ELF-1 (cell line): ENCODE data around the gene DPY30.
A peak's percentile ranks its signal among the peaks of the same experiment; 100 is the strongest.

Source experiments
- DNase-seq: peaks from one replicate; pipeline ENCODE4 v3.0.0-alpha.2; 2016; ENCODE audit warnings: low read depth, low spot score

DPY30 gene

DNA sequence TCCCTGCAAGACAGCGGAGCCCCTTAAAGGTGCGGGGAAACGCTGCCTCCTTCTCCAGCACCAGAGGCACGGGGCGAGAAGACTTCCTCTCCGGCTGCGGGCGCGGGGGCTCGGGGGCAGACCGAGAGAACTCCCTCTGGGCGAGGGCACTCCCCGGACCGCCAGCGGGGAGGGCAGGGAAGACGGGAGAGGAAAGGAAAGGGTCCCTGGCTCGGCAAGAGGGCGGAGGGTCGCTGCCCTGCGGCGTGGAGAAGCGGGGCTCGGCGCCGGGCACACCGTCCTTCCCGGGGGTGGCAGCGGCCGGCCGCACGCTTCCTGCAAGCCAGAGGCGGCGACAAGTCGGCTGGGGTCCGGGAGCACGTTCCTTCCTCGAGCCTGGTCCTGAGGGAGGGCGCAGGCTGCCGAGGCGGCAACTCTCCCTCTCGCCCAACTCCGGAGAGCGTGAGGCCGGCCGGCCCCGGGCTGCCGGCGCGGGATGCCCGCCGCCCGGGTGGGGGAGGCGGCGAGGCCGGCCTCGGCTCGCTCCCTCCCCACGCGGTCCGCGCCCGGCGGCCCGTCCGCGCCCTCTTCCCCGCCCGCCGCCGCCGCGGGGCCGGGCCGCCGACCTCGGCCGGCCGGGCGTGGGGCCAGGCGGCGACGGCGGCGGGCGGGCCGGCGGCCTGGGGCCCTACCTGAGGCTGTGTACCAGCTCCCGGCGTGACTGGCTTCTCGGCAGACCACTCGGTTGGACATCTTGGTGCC lies 29.9 kb downstream of the DPY30 start:
- DNase-seq = peak; percentile 30

DNA sequence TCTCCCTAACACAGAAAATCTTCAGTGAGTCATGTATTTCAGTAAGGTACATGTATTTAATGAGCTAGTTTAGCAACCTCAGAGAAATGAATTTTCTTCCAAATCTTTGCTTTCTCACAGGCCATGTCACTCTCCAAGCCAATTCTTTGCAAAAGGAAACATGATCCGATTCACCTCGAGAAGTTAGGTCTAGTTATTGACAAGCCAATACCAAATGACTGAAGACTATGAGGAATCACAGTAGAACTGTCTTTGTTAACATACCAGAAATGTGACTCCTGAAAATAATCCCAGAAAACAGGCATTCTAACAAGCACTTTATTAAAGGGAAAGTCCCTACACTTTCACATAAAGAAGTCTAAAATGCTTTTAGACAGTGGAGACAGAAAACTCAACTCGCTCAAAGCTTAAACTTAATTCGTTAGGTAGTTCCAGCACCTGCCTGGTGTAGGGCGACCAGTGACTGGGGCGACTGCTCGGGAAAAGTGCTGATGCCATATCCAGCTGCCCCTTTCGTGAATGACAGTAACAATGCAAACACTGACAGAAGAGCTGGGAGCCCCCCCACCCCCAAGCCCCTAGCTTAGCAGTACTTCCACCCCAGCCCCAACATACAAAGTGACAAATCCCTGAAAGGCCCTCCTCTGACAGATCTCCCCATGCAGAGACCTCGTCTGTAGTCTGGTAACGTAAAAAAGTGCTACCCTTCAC lies 30.6 kb downstream of the DPY30 start:
- DNase-seq = peak; percentile 15

DNA sequence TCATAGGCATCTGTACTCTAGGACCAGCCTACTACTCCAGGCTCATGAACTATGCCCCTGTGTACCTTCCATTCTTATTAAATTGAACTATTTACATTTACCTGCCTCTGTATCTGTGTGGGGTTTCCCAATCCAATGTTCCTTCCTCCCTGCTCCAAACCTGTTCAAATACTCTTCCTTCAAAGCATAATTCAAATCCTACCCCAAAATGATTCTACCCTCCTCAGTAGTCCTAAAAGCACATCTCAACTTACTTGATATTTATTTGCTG lies 32.5 kb downstream of the DPY30 start:
- DNase-seq = no peak

DNA sequence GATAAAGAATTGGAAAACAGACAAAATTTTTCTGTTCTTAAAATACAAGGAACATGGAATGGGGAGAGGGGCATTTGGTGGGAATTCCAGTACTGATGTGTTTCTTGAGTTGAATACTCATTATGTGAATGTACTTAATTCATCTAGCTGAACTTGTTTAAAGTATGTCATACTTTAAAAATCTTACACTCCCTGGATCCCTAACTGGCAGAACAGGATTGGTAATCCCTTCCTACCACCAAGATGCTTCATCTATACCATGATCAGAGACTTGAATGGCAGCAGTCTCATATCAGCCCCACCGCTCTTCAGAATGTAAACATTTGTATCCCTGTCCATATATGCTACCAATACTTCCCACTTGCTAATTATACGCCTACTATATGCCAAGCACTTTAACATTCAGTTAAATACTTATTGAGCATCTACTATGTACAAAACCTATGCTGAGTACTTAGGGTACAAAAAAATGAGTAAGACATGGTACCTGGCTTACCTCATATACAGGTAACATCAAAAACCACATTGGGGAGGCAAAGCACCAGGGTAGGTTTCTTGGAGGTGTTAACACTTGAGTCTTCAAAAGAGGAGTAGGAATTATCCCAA lies 34.1 kb downstream of the DPY30 start:
- no peak for DNase-seq

DNA sequence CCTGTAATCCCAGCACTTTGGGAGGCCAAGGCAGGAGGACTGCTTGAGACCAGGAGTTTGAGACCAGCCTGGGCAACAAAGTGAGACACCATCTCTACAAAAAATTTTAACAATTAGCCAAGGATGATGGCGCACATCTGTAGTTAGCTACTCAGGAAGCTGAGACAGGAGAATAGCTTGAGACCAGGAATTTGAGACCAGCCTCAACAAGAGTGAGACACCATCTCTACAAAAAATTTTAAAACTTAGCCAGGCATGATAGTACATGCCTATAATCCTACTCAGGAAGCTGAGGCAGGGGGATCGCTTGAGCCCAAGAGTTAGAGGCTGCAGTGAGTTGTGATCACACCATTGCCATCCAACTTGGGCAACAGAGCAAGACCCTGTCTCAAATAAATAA lies 35.8 kb downstream of the DPY30 start:
- DNase-seq = no peak

DNA sequence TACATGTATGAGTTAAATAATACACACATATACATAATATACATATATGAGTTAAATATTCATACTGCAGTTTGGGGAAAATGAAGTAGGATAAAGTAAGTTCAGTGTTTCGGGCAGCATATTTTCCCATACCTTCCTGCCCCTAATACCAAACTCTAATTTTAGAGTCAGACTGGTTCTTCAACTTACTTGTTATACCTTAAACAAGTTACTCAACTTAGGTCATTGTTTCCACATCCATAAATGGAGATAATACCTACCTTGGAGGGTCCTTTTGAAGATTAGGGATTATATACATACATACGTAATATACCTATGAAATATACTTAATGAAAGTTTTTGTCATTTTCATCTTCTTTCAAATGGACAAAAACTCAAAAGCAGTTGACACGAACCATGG lies 37.2 kb downstream of the DPY30 start:
- DNase-seq = no peak

DNA sequence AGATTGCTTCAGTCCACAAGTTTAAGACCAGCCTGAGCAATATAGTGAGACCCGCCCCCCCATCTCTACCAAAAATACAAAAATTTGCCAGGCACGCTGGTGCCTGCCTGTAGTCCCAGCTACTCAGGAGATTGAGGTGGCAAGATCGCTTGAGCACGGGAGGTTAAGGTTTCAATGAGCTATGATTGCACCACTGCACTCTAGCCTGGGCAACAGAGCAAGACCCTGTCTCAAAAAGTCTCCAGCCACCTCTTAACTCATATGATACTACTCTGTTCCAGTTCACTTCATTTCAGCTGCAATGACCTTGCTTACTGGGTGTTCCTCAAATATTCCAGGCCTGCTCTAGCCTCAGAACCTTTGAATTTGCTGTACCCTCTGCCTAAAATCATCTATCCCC lies 40.2 kb downstream of the DPY30 start:
- no peak for DNase-seq

DNA sequence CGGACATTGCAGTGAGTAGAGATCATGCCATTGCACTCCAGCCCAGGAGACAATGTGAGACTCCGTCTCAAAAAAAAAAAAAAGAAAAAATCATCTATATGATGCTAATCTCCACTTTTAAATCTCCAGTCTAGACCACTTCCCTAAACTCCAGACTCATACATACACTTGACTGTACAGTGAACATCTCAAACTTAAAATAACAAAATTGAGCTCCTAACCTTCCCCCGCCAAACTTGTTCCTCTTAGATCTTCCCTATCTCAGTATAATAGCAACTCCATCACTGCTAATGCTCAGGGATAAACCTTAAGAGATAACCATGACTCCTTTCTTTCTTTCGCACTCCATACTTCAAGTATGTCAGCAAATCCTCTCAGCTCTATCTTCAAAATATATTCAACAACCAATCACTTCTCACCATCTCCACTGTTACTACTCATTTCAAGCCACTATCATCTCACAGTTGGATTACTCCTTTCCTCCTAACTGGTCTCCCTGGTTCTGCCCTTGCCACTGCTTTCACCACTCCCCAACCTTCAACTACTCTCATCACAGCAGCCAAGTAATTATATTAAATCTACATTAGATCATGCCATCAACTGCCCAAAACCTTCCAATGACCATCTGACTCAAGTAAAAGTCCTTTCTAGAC lies 40.7 kb downstream of the DPY30 start:
- DNase-seq = no peak

DNA sequence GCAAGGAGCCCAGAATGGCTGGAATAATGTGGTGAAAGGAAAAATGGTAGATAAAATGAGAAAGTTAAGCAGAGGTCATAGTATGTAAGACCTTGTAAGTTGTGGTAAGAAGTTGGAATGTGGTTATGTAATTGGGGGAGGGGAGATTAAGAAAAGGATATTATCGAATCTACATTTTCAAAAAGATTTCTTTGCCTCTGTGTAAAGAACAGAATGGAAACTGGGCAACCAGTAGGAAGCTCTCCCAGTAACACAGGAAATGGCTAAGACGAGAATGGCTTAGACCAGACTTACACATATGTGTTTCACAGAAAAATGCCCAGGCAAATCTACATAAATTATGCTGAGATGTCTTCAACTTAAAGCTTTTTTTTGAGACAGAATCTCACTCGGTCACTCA lies 42.0 kb downstream of the DPY30 start:
- no peak for DNase-seq

DNA sequence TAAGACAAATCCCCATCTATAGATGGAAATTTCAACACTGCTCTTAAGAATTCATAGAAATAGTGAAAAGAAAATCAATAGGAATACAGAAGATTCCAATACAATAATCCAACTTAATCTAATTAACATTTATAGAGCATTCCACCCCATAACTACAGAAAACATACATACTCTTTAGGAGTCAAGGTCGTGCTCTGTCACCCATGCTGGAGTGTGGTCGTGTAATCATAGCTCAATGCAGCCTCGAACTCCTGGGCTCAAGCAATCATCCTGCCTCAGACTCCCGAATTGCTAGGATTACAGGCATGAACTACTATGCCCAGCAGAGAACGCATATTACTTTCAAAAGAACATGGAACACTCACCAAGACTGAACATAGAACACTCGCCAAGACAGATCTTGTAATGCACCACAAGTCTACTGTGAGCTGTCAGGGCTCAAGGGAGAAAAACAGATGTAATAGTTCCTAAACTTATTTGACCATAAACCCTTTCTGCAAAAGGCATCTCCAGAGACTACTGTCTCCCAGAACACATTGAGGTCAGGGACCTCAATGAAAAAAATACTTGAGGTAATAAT lies 42.9 kb downstream of the DPY30 start:
- DNase-seq = no peak

DNA sequence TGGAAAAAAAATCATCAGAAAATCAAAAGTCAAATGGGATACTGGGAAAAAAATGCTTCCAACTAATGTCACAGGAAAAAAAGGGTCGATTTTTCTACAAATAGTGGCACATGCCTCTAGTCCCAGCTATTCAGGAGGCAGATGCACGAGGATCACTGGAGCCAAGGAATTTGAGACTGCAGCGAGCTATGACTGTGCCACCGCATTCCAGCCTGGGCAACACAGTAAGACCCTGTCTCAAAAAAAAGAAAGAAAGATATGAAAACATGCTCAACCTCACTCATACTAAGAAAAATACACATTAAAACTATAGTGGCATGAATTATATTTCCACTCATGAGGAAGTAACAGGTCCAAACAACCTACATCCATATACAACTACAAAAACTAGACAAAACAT lies 46.7 kb downstream of the DPY30 start:
- no peak for DNase-seq

DNA sequence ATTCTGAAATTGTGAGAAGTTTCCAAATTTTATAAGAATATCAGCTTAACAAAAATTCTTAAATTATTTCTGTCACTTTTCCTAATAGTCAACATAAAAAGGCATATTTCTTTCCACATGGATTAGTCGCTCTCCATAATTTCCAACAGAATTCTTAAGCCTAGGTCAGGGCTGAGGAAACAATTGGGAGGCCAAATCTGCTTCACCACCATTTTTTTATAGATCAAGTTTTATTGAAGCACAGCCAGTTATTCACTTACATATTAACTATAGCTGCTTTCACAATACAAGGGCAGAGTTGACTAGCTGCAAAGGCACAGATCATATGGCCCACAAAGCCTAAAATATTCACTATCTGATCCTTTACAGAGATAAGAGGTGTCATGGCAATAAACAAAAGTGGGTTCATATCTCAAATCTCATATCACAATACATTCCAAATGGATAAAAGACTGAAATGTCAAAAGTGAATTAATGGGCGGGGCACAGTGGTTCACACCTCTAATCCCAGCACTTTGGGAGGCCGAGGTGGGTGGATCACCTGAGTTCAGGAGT lies 47.5 kb downstream of the DPY30 start:
- no peak for DNase-seq

DNA sequence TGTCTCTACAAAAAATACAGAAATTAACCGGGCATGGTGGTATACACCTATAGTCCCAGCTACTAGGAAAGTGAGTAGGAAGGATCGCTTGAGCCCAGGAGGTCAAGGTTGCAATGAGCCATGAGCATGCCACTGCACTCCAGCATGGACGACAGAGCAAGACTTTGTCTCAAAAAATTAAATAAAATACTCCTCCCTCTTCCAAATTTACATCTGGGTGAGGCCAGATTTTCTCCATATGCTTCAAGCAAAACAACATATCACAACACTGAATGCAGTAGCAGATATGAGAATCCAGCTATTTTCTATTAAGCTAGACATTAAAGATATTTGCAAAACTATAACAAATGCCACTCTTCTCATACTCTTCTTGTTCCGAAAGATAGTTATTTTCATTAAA lies 49.7 kb downstream of the DPY30 start:
- DNase-seq = no peak

DNA sequence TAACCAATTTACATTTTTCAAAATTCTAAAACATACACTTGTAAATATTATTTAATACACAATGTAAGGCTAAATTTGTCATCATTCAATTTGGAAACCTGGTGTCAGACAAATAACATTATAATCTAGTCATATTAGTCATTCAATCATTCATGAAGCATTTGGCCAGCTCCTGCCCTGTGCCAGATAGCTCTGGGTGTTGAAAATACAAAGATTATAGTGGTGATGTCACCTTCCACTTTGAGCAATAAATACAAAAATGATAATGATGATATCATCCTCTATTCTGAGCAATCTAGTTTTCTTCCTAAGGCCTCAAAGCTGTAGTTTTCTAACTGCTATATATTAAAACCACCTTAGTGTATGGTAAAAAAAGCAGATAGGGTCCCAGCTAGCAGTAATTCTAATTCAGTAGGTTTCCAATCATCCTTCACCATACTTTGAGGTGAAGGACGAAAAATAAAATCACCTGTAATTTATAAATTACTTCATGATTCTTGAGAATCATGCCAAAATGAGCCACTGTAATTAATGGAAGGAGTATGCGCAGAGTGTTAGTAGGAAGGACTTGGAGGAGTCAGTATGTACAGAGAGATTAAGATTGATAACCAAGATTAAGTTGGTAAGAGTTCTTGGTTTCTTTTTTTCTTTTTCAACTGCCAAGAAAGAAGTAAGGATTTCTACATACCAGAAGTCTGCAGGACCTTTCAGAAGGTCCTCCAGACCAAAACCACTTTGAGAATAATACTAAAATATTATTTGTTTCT lies 52.0 kb downstream of the DPY30 start:
- no peak for DNase-seq

DNA sequence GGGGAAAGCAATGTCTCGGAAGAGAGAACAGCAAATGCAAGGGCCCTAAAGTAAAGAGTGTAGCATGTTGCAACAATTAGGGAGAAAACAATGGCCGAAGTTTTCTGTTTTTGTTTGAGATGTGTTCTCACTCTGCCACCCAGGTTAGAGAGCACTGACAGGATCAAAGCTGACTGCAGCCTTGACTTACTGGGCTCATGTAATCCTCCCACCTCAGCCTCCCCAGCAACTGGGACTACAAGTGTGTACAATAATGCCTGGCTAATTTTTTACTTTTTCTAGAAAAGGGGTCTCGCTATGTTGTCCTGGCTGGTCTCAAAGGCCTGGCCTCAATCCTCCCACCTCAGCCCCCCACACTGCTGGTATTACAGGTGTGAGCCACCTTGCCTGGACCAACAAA lies 52.7 kb downstream of the DPY30 start:
- no peak for DNase-seq

DNA sequence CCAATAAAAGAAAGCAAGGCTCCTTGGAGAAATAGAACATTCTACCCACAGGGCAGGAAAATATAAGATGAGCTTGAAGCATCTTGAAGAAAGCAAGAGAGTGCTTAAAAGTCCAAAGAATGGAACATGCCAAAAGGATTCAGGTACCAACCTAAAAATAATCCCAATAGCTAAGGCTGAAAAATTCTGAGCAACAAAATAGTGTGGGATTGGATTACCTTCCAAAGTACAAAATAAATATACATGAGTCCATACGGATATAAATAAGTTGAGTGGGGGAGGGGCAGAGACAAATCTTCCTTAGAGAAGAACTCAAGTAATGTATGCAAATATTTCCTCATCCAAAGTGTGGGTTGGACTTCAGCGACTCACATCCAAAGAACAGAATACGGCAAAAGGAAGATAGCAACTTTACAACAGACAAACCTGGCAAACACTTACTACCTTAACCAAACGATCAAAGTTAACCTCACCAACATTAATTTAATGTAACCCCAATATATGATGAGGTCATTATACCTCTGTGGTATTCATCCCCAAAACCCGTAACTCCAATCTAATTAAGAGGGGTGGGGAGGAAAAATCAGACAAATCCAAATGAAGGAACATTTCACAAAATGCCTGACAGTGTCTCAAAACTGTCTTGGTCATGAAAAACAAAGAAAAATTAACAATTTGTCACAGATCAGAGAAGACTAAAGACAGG lies 55.7 kb downstream of the DPY30 start:
- DNase-seq = no peak

DNA sequence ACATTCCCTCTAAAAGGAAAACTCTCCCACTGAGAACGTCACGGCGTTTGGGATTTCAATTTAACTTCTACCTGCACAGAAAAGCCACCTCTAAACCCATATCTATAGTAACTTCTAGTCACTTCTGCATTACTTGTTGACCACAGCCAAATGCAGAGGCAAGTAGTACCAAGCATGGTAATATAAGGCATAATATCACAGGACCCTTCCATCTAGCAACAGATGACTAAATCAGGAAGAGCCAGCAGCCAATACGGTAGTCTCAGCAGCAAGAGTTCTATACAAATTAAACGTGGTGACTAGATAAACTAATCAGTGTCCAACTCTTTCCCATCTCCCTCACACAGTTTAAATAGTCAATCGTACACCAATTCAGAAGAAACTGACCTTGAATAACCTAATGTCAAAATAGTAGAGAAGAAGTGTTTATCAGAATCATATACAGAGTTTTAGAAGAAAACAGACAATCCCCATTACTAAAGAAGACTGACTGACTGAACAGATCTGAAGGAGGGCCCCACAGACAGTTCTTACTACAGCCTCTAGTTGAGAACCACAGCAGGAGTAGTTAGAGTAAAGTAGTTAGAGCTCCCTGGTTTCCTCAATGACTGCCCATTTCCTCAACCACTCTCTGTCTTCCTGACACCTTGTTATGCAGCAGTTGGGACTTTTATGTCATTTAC lies 58.8 kb downstream of the DPY30 start:
- no peak for DNase-seq

DNA sequence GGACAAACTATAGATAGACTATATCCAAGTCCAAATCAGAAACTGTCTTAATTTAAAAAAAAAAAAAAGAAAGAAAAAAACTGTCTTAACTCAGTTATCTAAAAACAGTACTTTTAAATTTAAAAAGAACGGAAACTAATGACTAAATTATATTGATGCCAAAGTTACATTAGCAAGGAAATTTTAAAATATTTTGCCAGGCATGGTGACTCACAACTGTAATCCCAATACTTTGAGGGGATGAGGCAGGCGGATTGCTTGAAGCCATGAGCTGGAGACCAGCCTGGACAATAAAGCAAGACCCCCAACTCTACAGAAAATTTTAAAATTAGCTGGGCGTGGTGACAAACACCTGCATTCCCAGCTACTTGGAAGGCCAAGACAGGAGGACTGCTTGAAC lies 59.6 kb downstream of the DPY30 start:
- DNase-seq = no peak

DNA sequence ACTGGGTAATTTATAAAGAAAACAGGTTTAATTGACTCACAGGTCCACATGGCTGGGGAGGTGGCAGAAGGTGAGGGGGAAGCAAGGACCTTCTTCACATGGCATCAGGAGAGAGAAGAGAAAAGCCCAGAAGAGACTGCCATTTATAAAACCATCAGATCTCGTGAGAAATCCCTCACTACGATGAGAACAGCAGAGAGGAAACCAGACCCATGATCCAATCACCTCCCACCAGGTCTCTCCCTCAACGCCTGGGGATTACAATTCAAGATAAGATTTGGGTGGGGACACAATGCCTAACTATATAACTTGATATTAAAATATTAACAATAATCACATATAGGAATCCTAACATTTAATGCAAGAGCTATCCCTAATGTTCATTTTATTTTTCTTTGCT lies 60.6 kb downstream of the DPY30 start:
- no peak for DNase-seq

DNA sequence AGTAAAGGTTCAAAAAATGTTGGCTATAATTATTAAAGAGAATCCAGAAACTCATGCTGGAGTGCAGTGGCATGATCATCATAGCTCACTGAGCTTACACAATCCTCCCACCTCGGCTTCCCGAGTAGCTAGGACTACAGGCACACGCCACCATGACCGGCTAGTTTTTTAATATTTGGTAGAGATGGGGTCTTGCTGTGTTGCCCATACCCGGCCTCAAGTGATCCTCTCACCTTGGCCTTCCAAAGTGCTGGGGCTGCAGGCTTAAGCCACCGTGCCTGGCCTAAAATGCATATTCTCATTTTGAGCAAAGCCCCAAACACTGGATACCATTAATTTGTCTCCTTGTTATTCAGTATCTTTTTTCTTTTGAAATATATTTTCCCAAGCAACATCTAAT lies 61.2 kb downstream of the DPY30 start:
- no peak for DNase-seq
